ENCODE data around the gene ISCU. TPM values are rescaled to one million over a fixed set of nuclear protein-coding genes. Genes with fewer than 3 reads are reported as not detected.

Gene ISCU
- total RNA-seq, 4 donors from 2014 or later, result 121 to 146 (median 138) TPM

GRCh38 chr12:108538146-108538545 is 24.2 kb upstream of the ISCU start:
- no peak for DNase-seq
- Histone ChIP-seq H3K4me3 (no peak overlapping the region), H3K36me3 (peaks cover 0 to 79% (median 2%) of the 10 kb centered on the region in 3 donors), H3K9me3 (no peaks in the 10 kb centered on the region), H3K27ac (no peak overlapping the region), H3K4me1 (no peaks in the 10 kb centered on the region), H3K27me3 (no peaks in the 10 kb centered on the region)
- no peak for TF ChIP-seq CTCF (IDR thresholded peaks at IDR 0.05)
- TF ChIP-seq POLR2A (IDR thresholded peaks at IDR 0.05), result no peak

- no peaks in the 10 kb centered on the region for H3K4me1 ChIP-seq
- H3K4me3 ChIP-seq, result no peak overlapping the region
- H3K36me3 ChIP-seq, result peaks cover 0 to 79% (median 2%) of the 10 kb centered on the region in 3 donors
- H3K27me3 ChIP-seq, result no peaks in the 10 kb centered on the region
- no peak for TF ChIP-seq CTCF (IDR thresholded peaks at IDR 0.05)
- no peak for TF ChIP-seq POLR2A (IDR thresholded peaks at IDR 0.05)
- no peaks in the 10 kb centered on the region for H3K9me3 ChIP-seq
- DNase-seq, result no peak
- H3K27ac ChIP-seq, result no peak overlapping the region
Observed at GRCh38 chr12:108538616-108539195, 23.7 kb upstream of the ISCU start.

GRCh38 chr12:108542320-108542719 is 20.1 kb upstream of the ISCU start:
- no peak for TF ChIP-seq POLR2A (IDR thresholded peaks at IDR 0.05)
- no peak for TF ChIP-seq CTCF (IDR thresholded peaks at IDR 0.05)
- Histone ChIP-seq H3K4me3 (no peak overlapping the region), H3K27ac (no peak overlapping the region), H3K4me1 (no peaks in the 10 kb centered on the region), H3K27me3 (no peaks in the 10 kb centered on the region), H3K9me3 (no peaks in the 10 kb centered on the region), H3K36me3 (peaks cover 0 to 81% (median 2%) of the 10 kb centered on the region in 3 donors)
- DNase-seq, result no peak

- Histone ChIP-seq H3K27me3 (no peaks in the 10 kb centered on the region), H3K4me1 (no peaks in the 10 kb centered on the region), H3K4me3 (no peak overlapping the region), H3K36me3 (peaks cover 0 to 81% (median 0%) of the 10 kb centered on the region in 3 donors), H3K27ac (no peak overlapping the region), H3K9me3 (no peaks in the 10 kb centered on the region)
- TF ChIP-seq POLR2A (IDR thresholded peaks at IDR 0.05) (no peak), CTCF (IDR thresholded peaks at IDR 0.05) (no peak)
- DNase-seq, result no peak
Observed at GRCh38 chr12:108543652-108544051, 18.7 kb upstream of the ISCU start.

GRCh38 chr12:108547686-108548085 is 14.7 kb upstream of the ISCU start:
- TF ChIP-seq CTCF (IDR thresholded peaks at IDR 0.05) (no peak), POLR2A (IDR thresholded peaks at IDR 0.05) (no peak)
- no peak for DNase-seq
- Histone ChIP-seq H3K27me3 (no peaks in the 10 kb centered on the region), H3K36me3 (peaks cover 0 to 62% (median 0%) of the 10 kb centered on the region in 3 donors), H3K4me3 (no peak overlapping the region), H3K27ac (no peak overlapping the region), H3K9me3 (no peaks in the 10 kb centered on the region), H3K4me1 (peaks cover 0 to 11% (median 2%) of the 10 kb centered on the region in 4 donors)
